Uterus (tissue), 2 donors: Measurements from ENCODE around the gene NFATC4.

Experiments used
- POLR2A ChIP-seq, 2 donors: fragments of 450-650 bp; IDR thresholded peaks; one replicate each; pipeline ENCODE4 v1.6.1; 2016; ENCODE audit warnings: antibody characterized with exemption in 2 of 2, mild to moderate bottlenecking in 1 of 2, moderate library complexity in 1 of 2
- TF ChIP-seq, protein P1 (sequence below), 4 experiments: fragments of 200-600 bp in 2 of 4; fragments of 450-650 bp in 2 of 4; sonication (generic) in 2 of 4; IDR thresholded peaks; one replicate each; pipeline ENCODE4 v1.5.1; 2016 to 2019; ENCODE audit warnings: antibody characterized with exemption in 4 of 4, mild to moderate bottlenecking in 2 of 4, moderate library complexity in 1 of 4

DNA sequence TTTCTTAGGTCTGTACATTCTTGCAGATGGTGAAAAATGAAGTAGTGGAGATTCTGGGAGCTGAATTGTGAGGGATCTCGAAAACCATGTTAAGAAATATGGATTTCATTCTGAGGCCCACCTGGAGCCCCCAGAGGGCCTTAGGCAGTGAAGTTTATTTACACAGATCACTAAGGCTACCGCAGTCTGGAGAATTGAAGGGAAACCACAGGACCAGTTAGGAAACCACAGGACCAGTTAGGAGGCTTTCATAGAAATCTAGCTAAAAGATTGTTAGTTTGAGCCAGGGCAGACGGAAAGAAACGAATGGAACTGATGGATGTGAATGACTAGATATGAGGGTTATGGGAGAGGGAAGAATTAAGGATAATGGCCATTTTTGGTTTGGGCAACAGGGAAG, 54.3 kb downstream of the NFATC4 start:
- TF ChIP-seq, protein P1, sequence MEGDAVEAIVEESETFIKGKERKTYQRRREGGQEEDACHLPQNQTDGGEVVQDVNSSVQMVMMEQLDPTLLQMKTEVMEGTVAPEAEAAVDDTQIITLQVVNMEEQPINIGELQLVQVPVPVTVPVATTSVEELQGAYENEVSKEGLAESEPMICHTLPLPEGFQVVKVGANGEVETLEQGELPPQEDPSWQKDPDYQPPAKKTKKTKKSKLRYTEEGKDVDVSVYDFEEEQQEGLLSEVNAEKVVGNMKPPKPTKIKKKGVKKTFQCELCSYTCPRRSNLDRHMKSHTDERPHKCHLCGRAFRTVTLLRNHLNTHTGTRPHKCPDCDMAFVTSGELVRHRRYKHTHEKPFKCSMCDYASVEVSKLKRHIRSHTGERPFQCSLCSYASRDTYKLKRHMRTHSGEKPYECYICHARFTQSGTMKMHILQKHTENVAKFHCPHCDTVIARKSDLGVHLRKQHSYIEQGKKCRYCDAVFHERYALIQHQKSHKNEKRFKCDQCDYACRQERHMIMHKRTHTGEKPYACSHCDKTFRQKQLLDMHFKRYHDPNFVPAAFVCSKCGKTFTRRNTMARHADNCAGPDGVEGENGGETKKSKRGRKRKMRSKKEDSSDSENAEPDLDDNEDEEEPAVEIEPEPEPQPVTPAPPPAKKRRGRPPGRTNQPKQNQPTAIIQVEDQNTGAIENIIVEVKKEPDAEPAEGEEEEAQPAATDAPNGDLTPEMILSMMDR (IDR thresholded peaks at IDR 0.05) = no peak
- no peak for TF ChIP-seq POLR2A (IDR thresholded peaks at IDR 0.05)
